ENCODE data around the gene SFTPB. TPM values are rescaled to one million over a fixed set of nuclear protein-coding genes. Genes with fewer than 3 reads are reported as not detected.

The SFTPB gene
- total RNA-seq, 2 donors from 2014 or later: not detected

GRCh38 chr2:85692039-85692645 lies 24.1 kb upstream of the SFTPB start:
- no peak for DNase-seq (ENCODE audit: low spot score)
- no peak for TF ChIP-seq CTCF (IDR thresholded peaks at IDR 0.05)
- no peaks in the 10 kb centered on the region for H3K36me3 ChIP-seq
- no peaks in the 10 kb centered on the region for H3K4me1 ChIP-seq (ENCODE audit: control insufficient read depth in 1 of 2, low read depth in 2 of 2)
- no peak overlapping the region for H3K27ac ChIP-seq
- no peak for ATAC-seq (ENCODE audit: insufficient number of reproducible peaks, low FRiP score, low read depth)
- no peaks in the 10 kb centered on the region for H3K27me3 ChIP-seq (replicated peaks; ENCODE audit: insufficient read depth)
- no peak overlapping the region for H3K4me3 ChIP-seq
- no peaks in the 10 kb centered on the region for H3K9me3 ChIP-seq

GRCh38 chr2:85690932-85691331 lies 22.9 kb upstream of the SFTPB start:
- DNase-seq (ENCODE audit: low spot score): no peak
- H3K4me1 ChIP-seq (ENCODE audit: control insufficient read depth in 1 of 2, low read depth in 2 of 2): no peaks in the 10 kb centered on the region
- H3K27ac ChIP-seq: no peak overlapping the region
- TF ChIP-seq CTCF (IDR thresholded peaks at IDR 0.05): no peak
- no peaks in the 10 kb centered on the region for H3K36me3 ChIP-seq
- H3K9me3 ChIP-seq: no peaks in the 10 kb centered on the region
- H3K27me3 ChIP-seq (replicated peaks; ENCODE audit: insufficient read depth): no peaks in the 10 kb centered on the region
- H3K4me3 ChIP-seq: no peak overlapping the region
- ATAC-seq (ENCODE audit: insufficient number of reproducible peaks, low FRiP score, low read depth): no peak

- no peaks in the 10 kb centered on the region for H3K36me3 ChIP-seq
- no peak overlapping the region for H3K27ac ChIP-seq
- TF ChIP-seq CTCF (IDR thresholded peaks at IDR 0.05): no peak
- H3K27me3 ChIP-seq (replicated peaks; ENCODE audit: insufficient read depth): no peaks in the 10 kb centered on the region
- H3K4me3 ChIP-seq: no peak overlapping the region
- ATAC-seq (ENCODE audit: insufficient number of reproducible peaks, low FRiP score, low read depth) (no peak), DNase-seq (ENCODE audit: low spot score) (no peak)
- no peaks in the 10 kb centered on the region for H3K4me1 ChIP-seq (ENCODE audit: control insufficient read depth in 1 of 2, low read depth in 2 of 2)
- no peaks in the 10 kb centered on the region for H3K9me3 ChIP-seq
Observed at GRCh38 chr2:85684806-85685205, 16.8 kb upstream of the SFTPB start.

GRCh38 chr2:85684380-85684779 lies 16.4 kb upstream of the SFTPB start:
- DNase-seq (ENCODE audit: low spot score) (no peak), ATAC-seq (ENCODE audit: insufficient number of reproducible peaks, low FRiP score, low read depth) (no peak)
- Histone ChIP-seq H3K27ac (no peak overlapping the region), H3K4me3 (no peak overlapping the region), H3K27me3 (replicated peaks; ENCODE audit: insufficient read depth) (no peaks in the 10 kb centered on the region), H3K9me3 (no peaks in the 10 kb centered on the region), H3K4me1 (ENCODE audit: control insufficient read depth in 1 of 2, low read depth in 2 of 2) (peaks cover 0 to under 1% of the 10 kb centered on the region in 2 donors), H3K36me3 (no peaks in the 10 kb centered on the region)
- TF ChIP-seq CTCF (IDR thresholded peaks at IDR 0.05): no peak

GRCh38 chr2:85682378-85682777 lies 14.4 kb upstream of the SFTPB start:
- Histone ChIP-seq H3K4me1 (ENCODE audit: control insufficient read depth in 1 of 2, low read depth in 2 of 2) (peaks cover 6 to 8% of the 10 kb centered on the region in 2 donors), H3K9me3 (no peaks in the 10 kb centered on the region), H3K27ac (no peak overlapping the region), H3K4me3 (no peak overlapping the region), H3K36me3 (no peaks in the 10 kb centered on the region), H3K27me3 (replicated peaks; ENCODE audit: insufficient read depth) (no peaks in the 10 kb centered on the region)
- DNase-seq (ENCODE audit: low spot score) (no peak), ATAC-seq (ENCODE audit: insufficient number of reproducible peaks, low FRiP score, low read depth) (no peak)
- TF ChIP-seq CTCF (IDR thresholded peaks at IDR 0.05): no peak
